ENCODE data around the gene NGLY1. TPM values are rescaled to one million over a fixed set of nuclear protein-coding genes. Genes with fewer than 3 reads are reported as not detected.
A peak's percentile ranks its signal among the peaks of the same experiment; 100 is the strongest.

The NGLY1 gene
- total and polyA plus RNA-seq, 9 of the 15 experiments (the other 6 are each of a cell fraction or from before 2014, with no cell fraction given), result 52.2 to 124 (median 87.6) TPM

DNA sequence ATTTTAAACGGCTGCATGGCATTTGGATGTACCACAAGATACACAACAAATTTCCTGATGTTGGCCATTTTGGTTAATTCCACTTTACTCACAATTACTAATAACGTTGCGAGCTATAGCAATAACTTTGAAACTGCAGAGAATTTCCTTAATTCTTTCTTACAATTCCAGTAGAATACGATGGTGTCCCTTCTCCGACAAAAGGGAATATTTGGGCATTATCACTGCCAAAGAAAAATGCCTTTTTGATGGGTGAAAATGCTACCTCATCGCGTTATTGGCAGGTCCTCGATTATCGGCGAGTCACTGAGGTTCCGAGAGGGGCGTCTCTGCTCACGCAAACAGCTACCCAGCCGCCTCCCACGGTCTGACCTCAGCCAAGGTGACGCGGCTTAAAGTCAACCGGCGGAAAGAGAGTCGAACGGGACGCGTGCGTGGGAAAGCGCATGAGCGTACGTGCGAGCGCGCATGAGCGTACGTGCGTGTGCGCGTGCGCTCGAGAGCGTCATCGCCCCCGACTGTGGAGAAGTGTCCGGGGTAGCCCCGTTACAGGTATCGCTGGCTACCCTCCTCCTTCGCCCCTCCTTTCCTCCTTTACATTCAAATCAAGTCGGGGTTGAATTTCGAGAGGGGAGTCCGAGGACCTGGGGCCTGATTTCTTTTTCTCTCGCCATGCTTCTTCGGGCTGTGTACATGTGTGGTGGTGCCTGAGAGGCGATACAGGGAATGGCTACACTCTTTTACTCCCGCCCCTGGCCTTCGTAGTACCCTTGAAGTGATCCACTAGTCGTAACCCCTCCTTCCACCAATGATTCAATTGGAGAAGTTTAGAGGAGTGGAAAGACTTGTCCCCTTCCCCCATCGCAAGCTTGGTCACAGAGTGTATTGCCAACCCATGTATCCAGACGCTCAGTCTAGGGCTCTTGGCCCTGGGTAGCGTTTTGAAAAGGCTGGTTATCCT lies 6.6 kb upstream of the NGLY1 start, which contains the start of gene OXSM (continued):
- TF ChIP-seq ERF (CRISPR knock-in tag; IDR thresholded peaks at IDR 0.05) (no peak; the same call in 1 of the 2 replicates), TOE1 (IDR thresholded peaks at IDR 0.05; ENCODE audit: borderline replicate concordance) (0 out of 2 replicates have a peak, but pooled peaks have one; percentile 31), TOE1 (CRISPR knock-in tag; IDR thresholded peaks at IDR 0.05; ENCODE audit: borderline replicate concordance, low read depth) (no peak), ZNF23 (CRISPR knock-in tag; IDR thresholded peaks at IDR 0.05) (no peak; the same call in 1 of the 2 replicates), ZNF668 (CRISPR knock-in tag; IDR thresholded peaks at IDR 0.05) (no peak), NRF1 (conservative IDR thresholded peaks at IDR 0.05 in 1 of 2, IDR thresholded peaks at IDR 0.05 in 1 of 2) (peak; percentile 98), MYBL2 (IDR thresholded peaks at IDR 0.05; ENCODE audit: low read depth) (no peak; the same call in 1 of the 2 replicates), MYBL2 (CRISPR knock-in tag; IDR thresholded peaks at IDR 0.05; ENCODE audit: borderline replicate concordance) (no peak), HNRNPLL (IDR thresholded peaks at IDR 0.05; ENCODE audit: low read depth, low read length, poor library complexity, severe bottlenecking) (peak; percentile 92), HNRNPH1 (optimal IDR thresholded peaks at IDR 0.05; ENCODE audit: low read depth, low read length) (no peak), ZNF232 (CRISPR knock-in tag; IDR thresholded peaks at IDR 0.05) (no peak), RBBP5 (IDR thresholded peaks at IDR 0.05; ENCODE audit: borderline replicate concordance, insufficient read depth, low read length, poor library complexity, severe bottlenecking) (peak; percentile 94), CHCHD3 (CRISPR knock-in tag; IDR thresholded peaks at IDR 0.05) (no peak), E2F3 (CRISPR knock-in tag; IDR thresholded peaks at IDR 0.05) (peak; percentile 42; the same call in 1 of the 2 replicates), STAG1 (CRISPR knock-in tag; IDR thresholded peaks at IDR 0.05; ENCODE audit: borderline replicate concordance) (no peak), SAFB2 (IDR thresholded peaks at IDR 0.05; ENCODE audit: borderline replicate concordance, low read depth, low read length, severe bottlenecking) (no peak)
